ENCODE results near the gene SLC37A2. TPM values are rescaled to one million over a fixed set of nuclear protein-coding genes. Genes with fewer than 3 reads are reported as not detected.
"Not testable (repeated sequence)": the region's sequence is repeated elsewhere in the genome, so short reads cannot be mapped to it uniquely, and the experiment has no call there.

The SLC37A2 gene
- total and polyA plus RNA-seq, 12 donors = 15.3 to 389 (median 173) TPM

DNA sequence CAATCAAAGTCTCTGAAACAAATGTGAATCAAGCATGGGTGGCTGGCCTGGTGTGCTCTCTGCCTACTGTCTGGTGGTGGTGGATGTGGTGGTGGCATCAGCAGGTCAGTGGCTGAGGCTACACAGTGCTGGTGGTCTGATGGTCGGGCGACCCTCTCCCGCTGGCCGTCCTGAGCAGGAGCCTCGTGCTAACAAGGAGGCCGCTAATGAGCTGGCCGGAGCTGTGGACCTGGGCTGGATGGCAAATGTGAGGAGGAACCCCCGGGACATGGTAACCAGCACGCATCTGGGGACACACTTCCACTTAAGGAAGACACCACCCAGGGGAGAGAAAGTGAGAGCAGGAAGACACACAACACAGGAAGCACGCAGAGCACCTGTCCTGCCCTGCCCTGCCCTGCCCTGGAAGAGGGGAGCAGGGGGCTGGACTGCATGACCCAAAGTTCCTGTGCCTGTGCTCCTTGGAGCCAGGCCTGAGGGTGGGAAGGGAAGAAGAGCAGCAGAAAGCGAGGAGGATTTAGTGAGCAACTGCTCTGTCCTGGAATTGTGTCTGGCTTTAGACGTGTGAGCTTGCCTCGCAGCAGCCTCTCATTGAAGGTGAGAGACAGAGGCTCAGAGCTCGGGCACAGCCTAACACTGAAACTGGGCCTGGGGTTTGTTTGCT, 23.7 kb downstream of the SLC37A2 start:
- peak in 2 of 7 donors; percentile 8 to 11 for DNase-seq
- Histone ChIP-seq H3K4me1 (replicated peaks in 1 of 2) (peaks cover 19 to 25% of the 10 kb centered on the region in 2 donors), H3K27me3 (no peaks in the 10 kb centered on the region), H3K27ac (no peak overlapping the region), H3K4me3 (no peak overlapping the region), H3K9me3 (replicated peaks in 1 of 3) (no peaks in the 10 kb centered on the region), H3K36me3 (replicated peaks in 1 of 2) (peaks cover 0 to 47% of the 10 kb centered on the region in 2 donors)
- TF ChIP-seq POLR2A (IDR thresholded peaks at IDR 0.05) = no peak
- TF ChIP-seq, protein P1, sequence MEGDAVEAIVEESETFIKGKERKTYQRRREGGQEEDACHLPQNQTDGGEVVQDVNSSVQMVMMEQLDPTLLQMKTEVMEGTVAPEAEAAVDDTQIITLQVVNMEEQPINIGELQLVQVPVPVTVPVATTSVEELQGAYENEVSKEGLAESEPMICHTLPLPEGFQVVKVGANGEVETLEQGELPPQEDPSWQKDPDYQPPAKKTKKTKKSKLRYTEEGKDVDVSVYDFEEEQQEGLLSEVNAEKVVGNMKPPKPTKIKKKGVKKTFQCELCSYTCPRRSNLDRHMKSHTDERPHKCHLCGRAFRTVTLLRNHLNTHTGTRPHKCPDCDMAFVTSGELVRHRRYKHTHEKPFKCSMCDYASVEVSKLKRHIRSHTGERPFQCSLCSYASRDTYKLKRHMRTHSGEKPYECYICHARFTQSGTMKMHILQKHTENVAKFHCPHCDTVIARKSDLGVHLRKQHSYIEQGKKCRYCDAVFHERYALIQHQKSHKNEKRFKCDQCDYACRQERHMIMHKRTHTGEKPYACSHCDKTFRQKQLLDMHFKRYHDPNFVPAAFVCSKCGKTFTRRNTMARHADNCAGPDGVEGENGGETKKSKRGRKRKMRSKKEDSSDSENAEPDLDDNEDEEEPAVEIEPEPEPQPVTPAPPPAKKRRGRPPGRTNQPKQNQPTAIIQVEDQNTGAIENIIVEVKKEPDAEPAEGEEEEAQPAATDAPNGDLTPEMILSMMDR (IDR thresholded peaks at IDR 0.05) = no peak
- WGBS, 4 donors = 86 to 94% (median 87%) methylated on average over 7 to 14 of the region's 14 CpGs
- intact Hi-C loops (cut with DNase I) = no loop called here

DNA sequence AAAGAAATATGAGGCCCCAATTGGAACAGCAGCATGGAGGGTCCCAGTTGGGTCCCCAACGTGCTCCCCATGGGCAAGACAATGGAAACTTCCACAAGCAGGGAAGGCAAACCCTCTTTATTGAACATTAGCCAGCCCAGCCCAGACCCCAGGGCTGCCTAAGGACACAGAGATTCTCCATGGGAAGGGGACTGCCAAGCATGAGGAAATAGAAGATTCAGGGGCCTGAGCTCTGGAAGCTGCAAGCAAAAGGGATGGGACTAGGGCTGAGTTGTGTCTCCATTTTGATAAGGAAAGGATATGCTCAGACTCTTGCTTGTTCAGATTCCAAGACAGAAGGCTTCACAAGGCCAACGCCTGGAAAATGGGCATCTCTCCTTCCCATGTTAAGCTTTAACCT, 25.0 kb downstream of the SLC37A2 start:
- peak in 1 of 7 donors; percentile 11 for DNase-seq
- 79 to 94% (median 87%) methylated on average over 2 of the region's 2 CpGs for whole genome bisulfite sequencing, 4 donors
- H3K4me1 ChIP-seq (replicated peaks in 1 of 2) = peaks cover 11 to 13% of the 10 kb centered on the region in 2 donors
- H3K36me3 ChIP-seq (replicated peaks in 1 of 2) = peaks cover 0 to 42% of the 10 kb centered on the region in 2 donors
- H3K4me3 ChIP-seq = no peak overlapping the region
- intact Hi-C loops (cut with DNase I) = no loop called here
- TF ChIP-seq, protein P1 (IDR thresholded peaks at IDR 0.05) = no peak
- TF ChIP-seq POLR2A (IDR thresholded peaks at IDR 0.05) = no peak
- no peak overlapping the region for H3K27ac ChIP-seq
- no peaks in the 10 kb centered on the region for H3K9me3 ChIP-seq (replicated peaks in 1 of 3)
- no peaks in the 10 kb centered on the region for H3K27me3 ChIP-seq

DNA sequence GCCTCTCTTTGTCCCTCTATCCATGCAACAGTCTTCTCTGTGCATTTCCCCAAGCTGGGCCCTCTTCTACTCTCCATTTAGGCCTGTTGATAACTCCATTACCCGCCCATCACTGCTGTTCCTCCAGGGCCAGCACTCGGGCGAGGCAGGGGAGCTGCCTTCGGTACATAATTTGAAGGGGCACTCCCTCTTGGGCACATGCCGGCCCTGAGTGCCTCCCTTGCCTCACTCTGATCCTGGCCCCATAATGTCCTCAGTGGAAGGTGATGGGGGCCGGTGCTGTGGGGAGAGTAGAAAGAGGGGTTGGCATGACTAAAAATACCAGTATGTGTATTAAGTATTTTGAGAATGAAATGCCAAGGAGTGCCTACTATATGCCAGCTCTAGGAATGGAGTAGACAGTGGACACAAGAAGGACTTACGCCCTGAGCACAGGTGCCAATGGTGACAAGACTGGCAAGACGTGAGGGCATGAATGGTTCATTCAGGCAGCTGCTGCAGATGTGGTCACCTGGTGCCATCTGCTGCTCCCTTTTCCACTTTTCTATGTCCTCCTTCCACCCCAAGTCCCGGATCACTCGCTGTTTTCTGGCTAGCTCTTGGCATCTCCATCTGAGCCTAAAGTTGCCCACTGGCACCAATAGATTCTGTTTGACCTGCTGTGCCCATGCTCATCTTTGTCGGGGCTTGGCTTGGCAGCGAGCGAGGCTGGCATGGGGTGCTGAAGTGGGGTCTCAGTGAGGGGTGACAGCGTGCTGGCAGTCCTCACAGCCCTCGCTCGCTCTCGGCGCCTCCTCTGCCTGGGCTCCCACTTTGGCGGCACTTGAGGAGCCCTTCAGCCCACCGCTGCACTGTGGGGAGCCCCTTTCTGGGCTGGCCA, 25.7 kb downstream of the SLC37A2 start:
- Histone ChIP-seq H3K4me3 (no peak overlapping the region), H3K4me1 (replicated peaks in 1 of 2) (peaks cover 6 to 8% of the 10 kb centered on the region in 2 donors), H3K27ac (no peak overlapping the region), H3K9me3 (replicated peaks in 1 of 3) (no peaks in the 10 kb centered on the region), H3K36me3 (replicated peaks in 1 of 2) (peaks cover 0 to 36% of the 10 kb centered on the region in 2 donors), H3K27me3 (no peaks in the 10 kb centered on the region)
- no peak for TF ChIP-seq POLR2A (IDR thresholded peaks at IDR 0.05)
- TF ChIP-seq, protein P1 (IDR thresholded peaks at IDR 0.05) = no peak
- peak in 2 of 7 donors; percentile 5 to 12 for DNase-seq
- intact Hi-C loops (cut with DNase I) = no loop called here
- 89 to 91% (median 91%) methylated on average over 20 of the region's 20 CpGs for WGBS, 4 donors

DNA sequence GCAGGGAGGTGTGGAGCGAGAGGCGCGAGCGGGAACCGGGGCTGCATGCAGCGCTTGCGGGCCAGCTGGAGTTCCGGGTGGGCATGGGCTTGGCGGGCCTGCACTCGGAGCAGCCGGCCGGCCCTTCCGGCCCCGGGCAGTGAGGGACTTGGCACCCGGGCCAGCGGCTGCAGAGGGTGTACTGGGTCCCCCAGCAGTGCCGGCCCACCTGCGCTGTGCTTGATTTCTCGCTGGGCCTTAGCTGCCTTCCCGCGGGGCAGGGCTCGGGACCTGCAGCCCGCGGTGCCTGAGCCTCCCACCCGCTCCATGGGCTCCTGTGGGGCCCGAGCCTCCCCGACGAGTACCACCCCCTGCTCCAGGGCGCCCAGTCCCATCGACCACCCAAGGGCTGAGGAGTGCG, 26.4 kb downstream of the SLC37A2 start:
- peak in 1 of 7 donors; percentile 10 for DNase-seq
- intact Hi-C loops (cut with DNase I) = not testable (repeated sequence)
- WGBS, 4 donors = 95 to 96% (median 96%) methylated on average over 9 to 31 of the region's 31 CpGs

DNA sequence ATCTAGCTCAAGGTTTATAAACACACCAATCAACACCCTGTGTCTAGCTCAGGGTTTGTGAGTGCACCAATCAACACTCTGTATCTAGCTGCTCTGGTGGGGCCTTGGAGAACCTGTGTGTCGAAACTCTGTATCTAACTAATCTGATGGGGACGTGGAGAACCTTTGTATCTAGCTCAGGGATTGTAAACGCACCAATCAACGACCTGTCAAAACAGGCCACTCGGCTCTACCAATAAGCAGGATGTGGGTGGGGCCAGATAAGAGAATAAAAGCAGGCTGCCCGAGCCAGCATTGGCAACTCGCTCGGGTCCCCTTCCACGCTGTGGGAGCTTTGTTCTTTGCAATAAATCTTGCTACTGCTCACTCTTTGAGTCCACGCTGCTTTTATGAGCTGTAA, 27.0 kb downstream of the SLC37A2 start:
- intact Hi-C loops (cut with DNase I) = loop anchor here in 1 of 2 donors (5.0 kb wide), 1 partner anchor 257 kb away; no protein-coding TSS in a partner anchor
- not testable (repeated sequence) for H3K27me3 ChIP-seq; H3K4me3 ChIP-seq; H3K4me1 ChIP-seq (replicated peaks in 1 of 2); H3K9me3 ChIP-seq (replicated peaks in 1 of 3)
- 65 to 74% (median 72%) methylated on average over 10 of the region's 10 CpGs for WGBS, 4 donors
- peak in 3 of 7 donors; percentile 22 to 58 (median 55) for DNase-seq
- Histone ChIP-seq H3K36me3 (replicated peaks in 1 of 2) (peaks cover 0 to 23% of the 10 kb centered on the region in 2 donors), H3K27ac (peak overlapping the region in 1 of 5 donors; percentile 66)

More for the DNA sequence above, 26.4 kb downstream of the SLC37A2 start:
- H3K4me1 ChIP-seq (replicated peaks in 1 of 2); H3K27ac ChIP-seq; H3K27me3 ChIP-seq; H3K4me3 ChIP-seq; H3K9me3 ChIP-seq (replicated peaks in 1 of 3): not testable (repeated sequence)
- H3K36me3 ChIP-seq (replicated peaks in 1 of 2) = peaks cover 0 to 30% of the 10 kb centered on the region in 2 donors
